A673 (cell line): Measurements from ENCODE around the gene HS3ST4. TPM values are rescaled to one million over a fixed set of nuclear protein-coding genes. Genes with fewer than 3 reads are reported as not detected.

Experiments
- BruUV-seq: library from RNA; stranded (reverse); fragments of 400-500 nt; replicated peaks from 2 replicates; lab custom pipeline; 2021; lab: Mats Ljungman, UMichigan
- CTCF ChIA-PET: fragments of 300-600 bp; sonication (Branson Sonifier 250); formaldehyde crosslinking; loops from one replicate; lab custom pipeline; 2022; ENCODE audit warnings: antibody characterized with exemption; lab: Charles Lee
- POLR2A ChIA-PET: fragments of 300-600 bp; sonication (Branson Sonifier 250); formaldehyde crosslinking; loops from one replicate; lab custom pipeline; 2022; ENCODE audit warnings: antibody characterized with exemption; ENCODE audit not compliant: low non-redundant PET; lab: Charles Lee
- DNase-seq: peaks from one replicate; pipeline ENCODE4 v3.0.0-alpha.2; 2015; ENCODE audit warnings: low spot score
- H3K27ac ChIP-seq: fragments of 200-600 bp; sonication (generic); 2 replicates; pipeline ENCODE4 v1.5.1; 2016; ENCODE audit warnings: mixed run types, low read depth, mild to moderate bottlenecking, mixed read lengths, antibody characterized with exemption, low read length; ENCODE audit not compliant: poor library complexity, severe bottlenecking
- H3K27me3 ChIP-seq: fragments of 200-600 bp; sonication (generic); replicated peaks from 2 replicates; pipeline ENCODE4 v1.6.1; 2017; ENCODE audit warnings: mixed run types, low read depth, mild to moderate bottlenecking, mixed read lengths, antibody characterized with exemption, low read length; ENCODE audit not compliant: insufficient read depth, poor library complexity
- H3K36me3 ChIP-seq: fragments of 200-600 bp; sonication (generic); 2 replicates; pipeline ENCODE4 v1.6.1; 2016; ENCODE audit warnings: mixed run types, mild to moderate bottlenecking, mixed read lengths, antibody characterized with exemption, low read length; ENCODE audit not compliant: insufficient read depth, poor library complexity, severe bottlenecking
- H3K4me1 ChIP-seq: fragments of 200-600 bp; sonication (generic); 2 replicates; pipeline ENCODE4 v1.6.1; 2017; ENCODE audit warnings: mixed run types, mild to moderate bottlenecking, mixed read lengths, antibody characterized with exemption, low read length; ENCODE audit not compliant: insufficient read depth, poor library complexity, severe bottlenecking
- H3K4me3 ChIP-seq: fragments of 200-600 bp; sonication (generic); 2 replicates; pipeline ENCODE4 v1.5.1; 2016; ENCODE audit warnings: low read depth, mixed run types, mild to moderate bottlenecking, mixed read lengths, low read length; ENCODE audit not compliant: poor library complexity, severe bottlenecking
- H3K9me3 ChIP-seq: fragments of 200-600 bp; sonication (generic); 2 replicates; pipeline ENCODE4 v1.6.1; 2016; ENCODE audit warnings: mixed run types, low read depth, mild to moderate bottlenecking, mixed read lengths, antibody characterized with exemption, low read length; ENCODE audit not compliant: poor library complexity, severe bottlenecking
- EZH2 ChIP-seq: fragments of 200-600 bp; sonication (generic); IDR thresholded peaks from 2 replicates; pipeline ENCODE4 v1.6.1; 2017; ENCODE audit warnings: borderline replicate concordance, low read depth, mild to moderate bottlenecking, mixed read lengths, antibody characterized with exemption, low read length; ENCODE audit not compliant: poor library complexity, severe bottlenecking
- intact Hi-C: fragments of 100-400 bp; cut with micrococcal nuclease; formaldehyde crosslinking; loops from one replicate; pipeline ENCODE4 v1.10.0; 2022; ENCODE audit not compliant: unreplicated experiment
- total RNA-seq: library from RNA; stranded (reverse); gene quantifications from 2 replicates; pipeline ENCODE4 v1.2.3, GENCODE V29; 2021
- TF ChIP-seq, protein P1 (sequence below): fragments of 300-800, 200-600 bp; sonication (generic); conservative IDR thresholded peaks from 2 replicates; pipeline ENCODE4 v1.5.1; 2017; ENCODE audit warnings: low read depth, mild to moderate bottlenecking, antibody characterized with exemption, low read length, moderate library complexity, mixed read lengths

The HS3ST4 gene
- total RNA-seq, 1 experiment from 2014 or later: 33.5 TPM

DNA sequence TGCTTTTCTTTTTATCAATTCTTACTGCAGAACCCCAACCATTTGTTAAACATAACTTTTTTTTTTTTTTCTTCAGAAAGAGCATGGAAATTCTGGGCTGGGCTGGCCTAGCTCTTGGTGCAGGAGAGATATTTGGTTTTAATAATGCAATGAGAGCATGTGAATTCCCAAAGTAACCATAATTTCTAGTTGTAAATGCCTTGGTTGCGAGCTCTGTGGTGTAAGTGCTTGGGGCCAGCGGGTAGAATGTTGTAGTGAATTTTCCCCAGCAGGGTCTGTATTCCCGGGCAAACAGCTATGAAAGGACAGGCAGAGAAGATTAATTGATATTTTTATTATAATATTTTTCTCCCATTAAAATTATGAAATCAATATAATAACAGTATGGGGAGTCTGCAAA lies 465.6 kb downstream of the HS3ST4 start:
- H3K4me3 ChIP-seq: no peak overlapping the region
- no peak for DNase-seq
- intact Hi-C loops: no loop called here
- no peaks in the 10 kb centered on the region for H3K9me3 ChIP-seq
- H3K27ac ChIP-seq: no peak overlapping the region
- H3K27me3 ChIP-seq: no peaks in the 10 kb centered on the region
- ChIA-PET CTCF (no interaction called here), POLR2A (no interaction called here)
- no peaks in the 10 kb centered on the region for H3K36me3 ChIP-seq
- TF ChIP-seq, protein P1, sequence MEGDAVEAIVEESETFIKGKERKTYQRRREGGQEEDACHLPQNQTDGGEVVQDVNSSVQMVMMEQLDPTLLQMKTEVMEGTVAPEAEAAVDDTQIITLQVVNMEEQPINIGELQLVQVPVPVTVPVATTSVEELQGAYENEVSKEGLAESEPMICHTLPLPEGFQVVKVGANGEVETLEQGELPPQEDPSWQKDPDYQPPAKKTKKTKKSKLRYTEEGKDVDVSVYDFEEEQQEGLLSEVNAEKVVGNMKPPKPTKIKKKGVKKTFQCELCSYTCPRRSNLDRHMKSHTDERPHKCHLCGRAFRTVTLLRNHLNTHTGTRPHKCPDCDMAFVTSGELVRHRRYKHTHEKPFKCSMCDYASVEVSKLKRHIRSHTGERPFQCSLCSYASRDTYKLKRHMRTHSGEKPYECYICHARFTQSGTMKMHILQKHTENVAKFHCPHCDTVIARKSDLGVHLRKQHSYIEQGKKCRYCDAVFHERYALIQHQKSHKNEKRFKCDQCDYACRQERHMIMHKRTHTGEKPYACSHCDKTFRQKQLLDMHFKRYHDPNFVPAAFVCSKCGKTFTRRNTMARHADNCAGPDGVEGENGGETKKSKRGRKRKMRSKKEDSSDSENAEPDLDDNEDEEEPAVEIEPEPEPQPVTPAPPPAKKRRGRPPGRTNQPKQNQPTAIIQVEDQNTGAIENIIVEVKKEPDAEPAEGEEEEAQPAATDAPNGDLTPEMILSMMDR: no peak
- TF ChIP-seq EZH2: no peak
- no peaks in the 10 kb centered on the region for H3K4me1 ChIP-seq
- no TSS peak for BruUV-seq

- CTCF ChIA-PET: no interaction called here
- Histone ChIP-seq H3K4me3 (no peak overlapping the region), H3K4me1 (no peaks in the 10 kb centered on the region), H3K36me3 (no peaks in the 10 kb centered on the region), H3K9me3 (no peaks in the 10 kb centered on the region), H3K27ac (no peak overlapping the region), H3K27me3 (no peaks in the 10 kb centered on the region)
- DNase-seq: no peak
- TF ChIP-seq EZH2: no peak
- TF ChIP-seq, protein P1: no peak
- intact Hi-C loops: no loop called here
- POLR2A ChIA-PET: no interaction called here
- BruUV-seq: no TSS peak
Observed at GRCh38 chr16:26158142-26158759, 466.5 kb downstream of the HS3ST4 start.

DNA sequence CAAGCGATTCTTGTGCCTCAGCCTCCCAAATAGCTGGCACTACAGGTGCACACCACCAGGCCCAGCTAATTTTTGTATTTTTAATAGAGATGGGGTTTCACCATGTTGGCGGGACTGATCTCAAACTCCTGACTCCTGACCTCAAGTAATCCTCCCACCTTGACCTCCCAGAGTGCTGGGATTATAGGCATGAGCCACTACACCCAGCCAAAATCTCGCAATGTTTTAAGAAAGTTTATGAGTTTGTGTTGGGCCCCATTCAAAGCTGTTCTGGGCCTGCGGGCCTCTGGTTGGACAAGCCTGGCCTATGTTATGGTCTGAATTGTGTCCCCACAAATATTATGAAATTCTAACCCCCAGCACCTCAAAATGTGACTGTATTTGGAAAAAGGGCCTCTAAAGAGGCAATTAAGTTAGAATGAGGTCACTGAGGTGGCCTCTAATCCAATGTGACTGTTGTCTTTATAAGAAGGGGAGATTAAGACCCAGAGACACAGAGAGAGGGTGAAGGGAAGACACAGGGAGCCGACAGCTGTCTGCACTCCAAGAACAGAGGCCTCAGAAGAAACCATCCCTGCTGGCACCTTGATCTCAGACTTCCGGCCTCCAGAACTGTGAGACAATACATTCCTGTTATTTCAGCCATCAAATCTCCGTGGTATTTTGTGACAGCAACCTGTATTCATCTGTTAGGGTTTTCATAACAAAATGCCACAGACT lies 469.9 kb downstream of the HS3ST4 start:
- no peak for TF ChIP-seq EZH2
- TF ChIP-seq, protein P1: no peak
- POLR2A ChIA-PET: no interaction called here
- intact Hi-C loops: no loop called here
- Histone ChIP-seq H3K4me1 (no peaks in the 10 kb centered on the region), H3K4me3 (no peak overlapping the region), H3K36me3 (no peaks in the 10 kb centered on the region), H3K9me3 (no peaks in the 10 kb centered on the region), H3K27ac (no peak overlapping the region), H3K27me3 (no peaks in the 10 kb centered on the region)
- no peak for DNase-seq
- CTCF ChIA-PET: no interaction called here
- no TSS peak for BruUV-seq
